HG03103 (cell line): ENCODE measurements around the gene PEX5L.

Experiments
- ATAC-seq: cut with Tn5 transposase; IDR thresholded peaks from one replicate; pipeline ENCODE4 v1.9.1; 2021; ENCODE audit warnings: low read depth; ENCODE audit not compliant: unreplicated experiment

The PEX5L gene

GRCh38 chr3:179907784-179908482, 128.8 kb downstream of the PEX5L start:
- no peak for ATAC-seq

- no peak for ATAC-seq
Observed at GRCh38 chr3:179902061-179902460, 134.7 kb downstream of the PEX5L start.

- ATAC-seq: peak; percentile 98
Observed at GRCh38 chr3:179898024-179898423, 138.7 kb downstream of the PEX5L start.

GRCh38 chr3:179897231-179897630, 139.5 kb downstream of the PEX5L start:
- ATAC-seq: no peak

- ATAC-seq: no peak
Observed at GRCh38 chr3:179896507-179896906, 140.2 kb downstream of the PEX5L start.

- no peak for ATAC-seq
Observed at GRCh38 chr3:179895330-179895729, 141.4 kb downstream of the PEX5L start.

- no peak for ATAC-seq
Observed at GRCh38 chr3:179887295-179887943, 149.3 kb downstream of the PEX5L start.

- no peak for ATAC-seq
Observed at GRCh38 chr3:179885950-179886349, 150.8 kb downstream of the PEX5L start.

GRCh38 chr3:179884136-179884535, 152.6 kb downstream of the PEX5L start:
- ATAC-seq: no peak

- peak; percentile 64 for ATAC-seq
Observed at GRCh38 chr3:179882292-179882691, 154.4 kb downstream of the PEX5L start.

GRCh38 chr3:179881791-179882190, 154.9 kb downstream of the PEX5L start:
- ATAC-seq: no peak

- no peak for ATAC-seq
Observed at GRCh38 chr3:179880868-179881267, 155.9 kb downstream of the PEX5L start.

GRCh38 chr3:179876440-179876839, 160.3 kb downstream of the PEX5L start:
- no peak for ATAC-seq

GRCh38 chr3:179872842-179873241, 163.9 kb downstream of the PEX5L start:
- no peak for ATAC-seq

GRCh38 chr3:179871782-179872181, 165.0 kb downstream of the PEX5L start:
- ATAC-seq: no peak

GRCh38 chr3:179868715-179869114, 168.0 kb downstream of the PEX5L start:
- ATAC-seq: no peak

GRCh38 chr3:179867961-179868360, 168.8 kb downstream of the PEX5L start:
- no peak for ATAC-seq

- no peak for ATAC-seq
Observed at GRCh38 chr3:179865861-179866505, 170.8 kb downstream of the PEX5L start.

- ATAC-seq: no peak
Observed at GRCh38 chr3:179861953-179862352, 174.8 kb downstream of the PEX5L start.

GRCh38 chr3:179861292-179861691, 175.4 kb downstream of the PEX5L start:
- no peak for ATAC-seq

- ATAC-seq: no peak
Observed at GRCh38 chr3:179860275-179861107, 176.2 kb downstream of the PEX5L start.
